A549 (cell line): ENCODE data around the gene CARMIL3. TPM values are rescaled to one million over a fixed set of nuclear protein-coding genes. Genes with fewer than 3 reads are reported as not detected.

Experiments used
- ATAC-seq, 2 experiments: fragments of 200-7000 bp in 1 of 2; fragments of >200 bp in 1 of 2; cut with Nextera tagmentation in 1 of 2; cut with Tn5 transposase in 1 of 2; 3 replicates each; pipeline versions ENCODE4 v1.8.0 to v1.9.1; 2018 to 2020; ENCODE audit warnings: mild to moderate bottlenecking in 1 of 2, moderate library complexity in 1 of 2
- CTCF ChIA-PET: fragments of 300-600 bp; sonication (Branson Sonifier 250); formaldehyde crosslinking; extraction: SDS; loops from one replicate; lab custom pipeline; 2021; ENCODE audit warnings: antibody characterized with exemption, inconsistent platforms; lab: Yijun Ruan, JAX
- POLR2A ChIA-PET: fragments of 350-600 bp; formaldehyde crosslinking; extraction: SDS; loops from one replicate; lab custom pipeline; 2021; ENCODE audit warnings: antibody characterized with exemption, inconsistent platforms; lab: Yijun Ruan, JAX
- DNase-seq, 2 experiments: peaks; one replicate each; pipeline versions ENCODE4 v3.0.0 to v3.0.0-alpha.2; 2011 to 2016; ENCODE audit warnings: low read depth in 1 of 2, low spot score in 1 of 2
- FAIRE-seq: peaks from 2 replicates; lab custom pipeline; 2011; peaks lifted over from hg19 to GRCh38; lab: Jason Lieb, UNC
- H3K27ac ChIP-seq, 2 experiments: fragments of >200 bp; sonication (Bioruptor Twin); formaldehyde crosslinking; 3 replicates each; pipeline ENCODE4 v1.5.1; 2016 to 2017
- H3K4me1 ChIP-seq: fragments of >200 bp; sonication (Bioruptor Twin); formaldehyde crosslinking; 3 replicates; pipeline ENCODE4 v1.6.1; 2016
- H3K4me2 ChIP-seq: fragments of >200 bp; sonication (Bioruptor Twin); formaldehyde crosslinking; 3 replicates; pipeline ENCODE4 v1.6.1; 2016
- H3K4me3 ChIP-seq: fragments of >200 bp; sonication (Bioruptor Twin); formaldehyde crosslinking; 3 replicates; pipeline ENCODE4 v1.5.1; 2016
- H3K9me3 ChIP-seq: fragments of >200 bp; sonication (Bioruptor Twin); formaldehyde crosslinking; 3 replicates; pipeline ENCODE4 v1.6.1; 2016
- ATOH8 ChIP-seq: fragments of 250-450 bp; sonication (Bioruptor Pico); IDR thresholded peaks from 2 replicates; pipeline ENCODE4 v1.5.0; 2020; ENCODE audit warnings: low read depth, mild to moderate bottlenecking, moderate library complexity
- BCL3 ChIP-seq: fragments of >200 bp; sonication (Bioruptor Twin); formaldehyde crosslinking; IDR thresholded peaks from 3 replicates; pipeline ENCODE4 v1.6.1; 2016
- BHLHE40 ChIP-seq: IDR thresholded peaks from 2 replicates; pipeline ENCODE4 v1.6.1; 2012; ENCODE audit warnings: low read depth, low read length, inconsistent platforms
- CHD2 ChIP-seq: fragments of 150-350 bp; IDR thresholded peaks from 2 replicates; pipeline ENCODE4 v1.6.1; 2014; ENCODE audit warnings: low read length; ENCODE audit not compliant: partially characterized antibody
- EHF ChIP-seq: fragments of 250-450 bp; sonication (Bioruptor Pico); IDR thresholded peaks from 2 replicates; pipeline ENCODE4 v1.5.0; 2020; ENCODE audit warnings: mild to moderate bottlenecking
- FOSB ChIP-seq: fragments of 250-450 bp; sonication (Bioruptor Pico); IDR thresholded peaks from 2 replicates; pipeline ENCODE4 v1.5.0; 2020; ENCODE audit warnings: mild to moderate bottlenecking, moderate library complexity
- HDAC2 ChIP-seq: fragments of 200-600 bp; sonication (generic); IDR thresholded peaks from 2 replicates; pipeline ENCODE4 v1.6.1; 2016
- JUN ChIP-seq, 2 experiments: fragments of >200 bp; sonication (Bioruptor Twin); formaldehyde crosslinking; IDR thresholded peaks; 2 replicates in 1 of 2; 3 replicates in 1 of 2; pipeline ENCODE4 v1.6.1; 2016 to 2017
- KDM5A ChIP-seq: fragments of 200-600 bp; sonication (generic); IDR thresholded peaks from 2 replicates; pipeline ENCODE4 v1.6.1; 2016; ENCODE audit warnings: antibody characterized with exemption, mild to moderate bottlenecking
- NPAS2 ChIP-seq: fragments of 250-450 bp; sonication (Bioruptor Pico); IDR thresholded peaks from 2 replicates; pipeline ENCODE4 v1.8.0; 2022; ENCODE audit warnings: mild to moderate bottlenecking, moderate library complexity, borderline replicate concordance
- POLR2A ChIP-seq: IDR thresholded peaks from 2 replicates; pipeline ENCODE4 v1.6.1; 2012; ENCODE audit warnings: mild to moderate bottlenecking, low read length
- RFX5 ChIP-seq: fragments of 450-650 bp; IDR thresholded peaks from 2 replicates; pipeline ENCODE4 v1.7.1; 2014; ENCODE audit warnings: antibody characterized with exemption, mild to moderate bottlenecking, moderate library complexity
- TP53 ChIP-seq: fragments of 250-450 bp; sonication (Bioruptor Pico); IDR thresholded peaks from 2 replicates; pipeline ENCODE4 v1.5.0; 2021; ENCODE audit warnings: mild to moderate bottlenecking, moderate library complexity
- USF2 ChIP-seq: fragments of 450-650 bp; IDR thresholded peaks from 2 replicates; pipeline ENCODE4 v1.6.1; 2014; ENCODE audit warnings: antibody characterized with exemption
- ZNF302 ChIP-seq: fragments of 250-450 bp; sonication (Bioruptor Pico); IDR thresholded peaks from 2 replicates; pipeline ENCODE4 v1.9.0; 2021; ENCODE audit warnings: inconsistent platforms, mild to moderate bottlenecking, moderate library complexity
- ZSCAN20 ChIP-seq: fragments of 250-450 bp; sonication (Bioruptor Pico); IDR thresholded peaks from 2 replicates; pipeline ENCODE4 v1.8.0; 2022; ENCODE audit warnings: mild to moderate bottlenecking, moderate library complexity
- WGBS: methylation state at CpG from one replicate; pipeline ENCODE4 v1.1.6; 2017; ENCODE audit errors: missing lambda C conversion rate; 5-methylcytosine and 5-hydroxymethylcytosine counted together
- polyA plus RNA-seq, 4 experiments: library from polyadenylated mRNA; depleted of rRNA in 3 of 4; stranded (reverse); fragments of >200 nt; fragmentation: RNase III in 1 of 4; extraction: RNeasy Plus Mini Kit Qiagen cat#74134 plus additional on column Dnase treatment in 1 of 4; gene quantifications; 2 replicates in 3 of 4; 3 replicates in 1 of 4; pipeline ENCODE4 v1.2.3, GENCODE V29; 2011 to 2017

Gene CARMIL3
- polyA plus RNA-seq, 2 of the 4 experiments (the other 2 are of a cell fraction) = 0.45 to 0.98 TPM

- TF ChIP-seq USF2 (no peak), NPAS2 (CRISPR knock-in tag) (no peak), ZSCAN20 (CRISPR knock-in tag) (no peak), TP53 (CRISPR knock-in tag) (no peak), EHF (no peak)
- TF ChIP-seq, all 56 proteins: peak for 0
- Histone ChIP-seq H3K27ac (no peak overlapping the region), H3K4me2 (no peak overlapping the region), H3K4me1 (no peaks in the 10 kb centered on the region), H3K4me3 (no peak overlapping the region), H3K9me3 (no peaks in the 10 kb centered on the region)
- FAIRE-seq = no peak
- 72% methylated on average over 7 of the region's 7 CpGs for WGBS
- no peak for DNase-seq
- ChIA-PET CTCF (interaction anchor here (0.9 to 15.8 kb wide), 9 partner anchors 9 to 235 kb away, joined by 3 to 405 read pairs (median 5); partner anchors contain the start of genes CPNE6, IRF9 and PCK2), POLR2A (no interaction called here)
- no peak for ATAC-seq
Observed at GRCh38 chr14:24060984-24061913, 9.4 kb downstream of the CARMIL3 start.

- ATAC-seq (no peak), DNase-seq (no peak), FAIRE-seq (no peak)
- Histone ChIP-seq H3K4me2 (no peak overlapping the region), H3K4me3 (no peak overlapping the region), H3K9me3 (no peaks in the 10 kb centered on the region), H3K27ac (no peak overlapping the region), H3K4me1 (no peaks in the 10 kb centered on the region)
- WGBS = 71% methylated on average over 13 of the region's 14 CpGs
- TF ChIP-seq FOSB (CRISPR knock-in tag) (no peak), USF2 (no peak), RFX5 (no peak), JUN (IDR thresholded peaks at IDR 0.05) (no peak), KDM5A (no peak), POLR2A (no peak), BCL3 (no peak), ZNF302 (CRISPR knock-in tag) (no peak), TP53 (CRISPR knock-in tag) (no peak), HDAC2 (no peak), CHD2 (no peak), EHF (no peak)
- POLR2A ChIA-PET = interaction anchor here (0.9 kb wide), 1 partner anchor 11 kb away, joined by 3 read pairs; no protein-coding TSS in a partner anchor
- CTCF ChIA-PET = interaction anchor here (0.6 to 15.8 kb wide), 8 partner anchors 9 to 234 kb away, joined by 3 to 405 read pairs (median 10); partner anchors contain the start of genes CPNE6 and PCK2
Observed at GRCh38 chr14:24062216-24062980, 10.6 kb downstream of the CARMIL3 start.

- no peak overlapping the region for H3K27ac ChIP-seq
- ChIA-PET POLR2A (interaction anchor here (0.7 kb wide), 2 partner anchors 46 to 97 kb away, joined by 6 to 8 read pairs; no protein-coding TSS in a partner anchor), CTCF (interaction anchor here (1.7 to 15.8 kb wide), 3 partner anchors 17 to 42 kb away, joined by 7 to 405 read pairs (median 244); partner anchors contain the start of gene PCK2)
- ATAC-seq (no peak), DNase-seq (no peak), FAIRE-seq (no peak)
- WGBS = 57% methylated on average over 4 of the region's 4 CpGs
- H3K4me1 ChIP-seq = no peaks in the 10 kb centered on the region
- TF ChIP-seq ATOH8 (CRISPR knock-in tag) (no peak), BHLHE40 (no peak), NPAS2 (CRISPR knock-in tag) (no peak)
- H3K4me3 ChIP-seq = no peak overlapping the region
- no peaks in the 10 kb centered on the region for H3K9me3 ChIP-seq
- H3K4me2 ChIP-seq = no peak overlapping the region
Observed at GRCh38 chr14:24063263-24063836, 11.5 kb downstream of the CARMIL3 start.
